ENCODE results near the gene ARPC1B.

The ARPC1B gene

GRCh38 chr7:99380032-99380822 lies 5.7 kb downstream of the ARPC1B start:
- Histone ChIP-seq H3K9me3 (ENCODE audit: severe bottlenecking) (no peaks in the 10 kb centered on the region), H3K4me3 (ENCODE audit: low read depth, low read length) (no peak overlapping the region), H3K27me3 (ENCODE audit: insufficient read depth, low read depth, severe bottlenecking) (no peaks in the 10 kb centered on the region), H3K36me3 (no peaks in the 10 kb centered on the region), H3K27ac (no peak overlapping the region)
- no peak for TF ChIP-seq CTCF (IDR thresholded peaks at IDR 0.05; ENCODE audit: low read depth, low read length)
- no peak for DNase-seq

- Histone ChIP-seq H3K4me3 (ENCODE audit: low read depth, low read length) (no peak overlapping the region), H3K9me3 (ENCODE audit: severe bottlenecking) (no peaks in the 10 kb centered on the region), H3K27me3 (ENCODE audit: insufficient read depth, low read depth, severe bottlenecking) (no peaks in the 10 kb centered on the region), H3K27ac (no peak overlapping the region), H3K36me3 (no peaks in the 10 kb centered on the region)
- no peak for DNase-seq
- no peak for TF ChIP-seq CTCF (IDR thresholded peaks at IDR 0.05; ENCODE audit: low read depth, low read length)
Observed at GRCh38 chr7:99380823-99381663, 6.5 kb downstream of the ARPC1B start.

GRCh38 chr7:99381664-99382075 lies 7.1 kb downstream of the ARPC1B start:
- 0 out of 2 replicates have a peak, but pooled peaks cover 2% of the 10 kb centered on the region for H3K36me3 ChIP-seq
- no peaks in the 10 kb centered on the region for H3K27me3 ChIP-seq (ENCODE audit: insufficient read depth, low read depth, severe bottlenecking)
- no peak overlapping the region for H3K4me3 ChIP-seq (ENCODE audit: low read depth, low read length)
- no peaks in the 10 kb centered on the region for H3K9me3 ChIP-seq (ENCODE audit: severe bottlenecking)
- no peak for DNase-seq
- TF ChIP-seq CTCF (IDR thresholded peaks at IDR 0.05; ENCODE audit: low read depth, low read length) = no peak
- no peak overlapping the region for H3K27ac ChIP-seq

GRCh38 chr7:99383203-99383602 lies 8.7 kb downstream of the ARPC1B start:
- Histone ChIP-seq H3K9me3 (ENCODE audit: severe bottlenecking) (no peaks in the 10 kb centered on the region), H3K36me3 (0 out of 2 replicates have a peak, but pooled peaks cover 5% of the 10 kb centered on the region), H3K4me3 (ENCODE audit: low read depth, low read length) (no peak overlapping the region), H3K27me3 (ENCODE audit: insufficient read depth, low read depth, severe bottlenecking) (no peaks in the 10 kb centered on the region), H3K27ac (no peak overlapping the region)
- TF ChIP-seq CTCF (IDR thresholded peaks at IDR 0.05; ENCODE audit: low read depth, low read length) = no peak
- no peak for DNase-seq

GRCh38 chr7:99383791-99384370 lies 9.4 kb downstream of the ARPC1B start:
- Histone ChIP-seq H3K27me3 (ENCODE audit: insufficient read depth, low read depth, severe bottlenecking) (no peaks in the 10 kb centered on the region), H3K4me3 (ENCODE audit: low read depth, low read length) (no peak overlapping the region), H3K9me3 (ENCODE audit: severe bottlenecking) (no peaks in the 10 kb centered on the region), H3K27ac (no peak overlapping the region), H3K36me3 (0 out of 2 replicates have a peak, but pooled peaks cover 5% of the 10 kb centered on the region)
- TF ChIP-seq CTCF (IDR thresholded peaks at IDR 0.05; ENCODE audit: low read depth, low read length) = no peak
- DNase-seq = no peak
